Mucosa of descending colon (tissue), 3 donors: ENCODE results near the gene TXNL1. TPM values are rescaled to one million over a fixed set of nuclear protein-coding genes. Genes with fewer than 3 reads are reported as not detected.
A peak's percentile ranks its signal among the peaks of the same experiment; 100 is the strongest.
"Not testable (repeated sequence)": the region's sequence is repeated elsewhere in the genome, so short reads cannot be mapped to it uniquely, and the experiment has no call there.

Experiments used
- ATAC-seq: fragments of 200-7000 bp; cut with Tn5 transposase; one replicate; pipeline ENCODE4 v1.9.1; 2020; ENCODE audit warnings: mild to moderate bottlenecking, moderate library complexity
- DNase-seq, 3 donors: peaks; one replicate each; pipeline ENCODE4 v3.0.0-alpha.2; 2020
- H3K36me3 ChIP-seq: fragments of 200-600 bp; one replicate; pipeline ENCODE4 v1.8.0; 2021; ENCODE audit warnings: low read depth, mild to moderate bottlenecking
- H3K4me1 ChIP-seq: fragments of 200-600 bp; one replicate; pipeline ENCODE4 v1.8.0; 2021; ENCODE audit warnings: low read depth, mild to moderate bottlenecking
- H3K4me3 ChIP-seq: fragments of 200-600 bp; one replicate; pipeline ENCODE4 v1.8.0; 2021; ENCODE audit warnings: mild to moderate bottlenecking
- H3K9me3 ChIP-seq: fragments of 200-600 bp; one replicate; pipeline ENCODE4 v1.8.0; 2021; ENCODE audit warnings: mild to moderate bottlenecking
- CTCF ChIP-seq: fragments of 200-600 bp; IDR thresholded peaks from one replicate; pipeline ENCODE4 v1.8.0; 2022; ENCODE audit warnings: antibody characterized with exemption, mild to moderate bottlenecking
- intact Hi-C, 2 donors: fragments of 100-400 bp; cut with DNase I in 1 of 2; cut with micrococcal nuclease in 1 of 2; formaldehyde crosslinking; loops; one replicate each; pipeline versions ENCODE4 v1.11.0 to v1.11.1; 2022; cut with DNase I, micrococcal nuclease
- total RNA-seq, 3 donors: library from RNA; stranded (reverse); fragmentation: NEBNext Ultra II Directional in 2 of 3; extraction: Animal tissue kit (Norgen Biotek cat#: 25700) in 2 of 3; gene quantifications; one replicate each; pipeline versions ENCODE4 v1.2.1 to v1.2.4, GENCODE V29; 2021 to 2023
- donor health status: DM: no; HTN: no; CAD: no; lungs with moderate emphysema.
- donor health status: DM: no; HTN: no; CAD: no.
- donor health status: DM: no; HTN: yes; CAD: no.

The TXNL1 gene
- total RNA-seq, 3 donors from 2014 or later: 51.0 to 62.0 (median 55.5) TPM

- intact Hi-C loops: no loop called here
- H3K4me3 ChIP-seq: no peak overlapping the region
- ATAC-seq (no peak), DNase-seq (no peak)
- H3K36me3 ChIP-seq: no peaks in the 10 kb centered on the region
- no peak for TF ChIP-seq CTCF
- H3K4me1 ChIP-seq: peaks cover 12% of the 10 kb centered on the region
- no peaks in the 10 kb centered on the region for H3K9me3 ChIP-seq
These were observed 20.7 kb upstream of the TXNL1 start for GRCh38 chr18:56659111-56659510.

GRCh38 chr18:56658261-56658660 lies 19.9 kb upstream of the TXNL1 start:
- TF ChIP-seq CTCF: no peak
- DNase-seq (no peak), ATAC-seq (no peak)
- no peaks in the 10 kb centered on the region for H3K36me3 ChIP-seq
- no peak overlapping the region for H3K4me3 ChIP-seq
- H3K9me3 ChIP-seq: no peaks in the 10 kb centered on the region
- peaks cover 11% of the 10 kb centered on the region for H3K4me1 ChIP-seq
- intact Hi-C loops: no loop called here

GRCh38 chr18:56654280-56654679 lies 15.9 kb upstream of the TXNL1 start:
- ATAC-seq, intact Hi-C loops, H3K9me3 ChIP-seq, H3K36me3 ChIP-seq, DNase-seq, H3K4me1 ChIP-seq, H3K4me3 ChIP-seq: not testable (repeated sequence)

GRCh38 chr18:56652802-56653201 lies 14.4 kb upstream of the TXNL1 start:
- Histone ChIP-seq H3K36me3 (no peaks in the 10 kb centered on the region), H3K4me1 (peaks cover 8% of the 10 kb centered on the region), H3K4me3 (no peak overlapping the region), H3K9me3 (no peaks in the 10 kb centered on the region)
- DNase-seq (no peak), ATAC-seq (no peak)
- no peak for TF ChIP-seq CTCF
- intact Hi-C loops: no loop called here

GRCh38 chr18:56651771-56652092 lies 13.3 kb upstream of the TXNL1 start:
- intact Hi-C loops: no loop called here
- H3K4me1 ChIP-seq: peaks cover 8% of the 10 kb centered on the region

More at GRCh38 chr18:56651771-56652092, 13.3 kb upstream of the TXNL1 start:
- no peaks in the 10 kb centered on the region for H3K36me3 ChIP-seq
- no peak for TF ChIP-seq CTCF
- H3K9me3 ChIP-seq: no peaks in the 10 kb centered on the region
- peak overlapping the region; percentile 80 for H3K4me3 ChIP-seq
- no peak for ATAC-seq
- no peak for DNase-seq
